ENCODE data around the gene CHST8.

The CHST8 gene

GRCh38 chr19:33715462-33715861 lies 93.7 kb downstream of the CHST8 start:
- no peaks in the 10 kb centered on the region for H3K27me3 ChIP-seq (ENCODE audit: insufficient read depth, low read length)
- H3K4me1 ChIP-seq (ENCODE audit: insufficient read depth, low read length): no peaks in the 10 kb centered on the region
- H3K4me3 ChIP-seq (ENCODE audit: low read length): no peak overlapping the region
- H2AFZ ChIP-seq (ENCODE audit: low read depth, low read length): no peak overlapping the region
- no peaks in the 10 kb centered on the region for H3K9me3 ChIP-seq (ENCODE audit: low read length)
- no peaks in the 10 kb centered on the region for H3K36me3 ChIP-seq (ENCODE audit: insufficient read depth, low read length)

- no peaks in the 10 kb centered on the region for H3K36me3 ChIP-seq (ENCODE audit: insufficient read depth, low read length)
- no peak overlapping the region for H3K4me3 ChIP-seq (ENCODE audit: low read length)
- no peaks in the 10 kb centered on the region for H3K9me3 ChIP-seq (ENCODE audit: low read length)
- no peaks in the 10 kb centered on the region for H3K4me1 ChIP-seq (ENCODE audit: insufficient read depth, low read length)
- H3K27me3 ChIP-seq (ENCODE audit: insufficient read depth, low read length): no peaks in the 10 kb centered on the region
- no peak overlapping the region for H2AFZ ChIP-seq (ENCODE audit: low read depth, low read length)
Measured at GRCh38 chr19:33717878-33718277, 96.1 kb downstream of the CHST8 start.

GRCh38 chr19:33718651-33719254 lies 97.0 kb downstream of the CHST8 start:
- Histone ChIP-seq H3K36me3 (ENCODE audit: insufficient read depth, low read length) (no peaks in the 10 kb centered on the region), H2AFZ (ENCODE audit: low read depth, low read length) (no peak overlapping the region), H3K4me1 (ENCODE audit: insufficient read depth, low read length) (no peaks in the 10 kb centered on the region), H3K9me3 (ENCODE audit: low read length) (no peaks in the 10 kb centered on the region), H3K27me3 (ENCODE audit: insufficient read depth, low read length) (no peaks in the 10 kb centered on the region), H3K4me3 (ENCODE audit: low read length) (no peak overlapping the region)

GRCh38 chr19:33719366-33720154 lies 97.8 kb downstream of the CHST8 start:
- no peaks in the 10 kb centered on the region for H3K36me3 ChIP-seq (ENCODE audit: insufficient read depth, low read length)
- no peak overlapping the region for H3K4me3 ChIP-seq (ENCODE audit: low read length)
- no peaks in the 10 kb centered on the region for H3K9me3 ChIP-seq (ENCODE audit: low read length)
- no peak overlapping the region for H2AFZ ChIP-seq (ENCODE audit: low read depth, low read length)
- no peaks in the 10 kb centered on the region for H3K4me1 ChIP-seq (ENCODE audit: insufficient read depth, low read length)
- H3K27me3 ChIP-seq (ENCODE audit: insufficient read depth, low read length): no peaks in the 10 kb centered on the region

- Histone ChIP-seq H3K4me1 (ENCODE audit: insufficient read depth, low read length) (no peaks in the 10 kb centered on the region), H3K4me3 (ENCODE audit: low read length) (no peak overlapping the region), H2AFZ (ENCODE audit: low read depth, low read length) (no peak overlapping the region), H3K27me3 (ENCODE audit: insufficient read depth, low read length) (no peaks in the 10 kb centered on the region), H3K36me3 (ENCODE audit: insufficient read depth, low read length) (no peaks in the 10 kb centered on the region), H3K9me3 (ENCODE audit: low read length) (no peaks in the 10 kb centered on the region)
Measured at GRCh38 chr19:33720155-33720493, 98.4 kb downstream of the CHST8 start.

- Histone ChIP-seq H3K9me3 (ENCODE audit: low read length) (no peaks in the 10 kb centered on the region), H3K4me3 (ENCODE audit: low read length) (no peak overlapping the region), H3K4me1 (ENCODE audit: insufficient read depth, low read length) (no peaks in the 10 kb centered on the region), H2AFZ (ENCODE audit: low read depth, low read length) (no peak overlapping the region), H3K36me3 (ENCODE audit: insufficient read depth, low read length) (no peaks in the 10 kb centered on the region), H3K27me3 (ENCODE audit: insufficient read depth, low read length) (no peaks in the 10 kb centered on the region)
Measured at GRCh38 chr19:33720691-33721682, 99.2 kb downstream of the CHST8 start.

GRCh38 chr19:33721735-33722297 lies 100.1 kb downstream of the CHST8 start:
- Histone ChIP-seq H3K9me3 (ENCODE audit: low read length) (no peaks in the 10 kb centered on the region), H3K27me3 (ENCODE audit: insufficient read depth, low read length) (peaks cover 4% of the 10 kb centered on the region), H3K4me1 (ENCODE audit: insufficient read depth, low read length) (no peaks in the 10 kb centered on the region), H3K36me3 (ENCODE audit: insufficient read depth, low read length) (no peaks in the 10 kb centered on the region), H3K4me3 (ENCODE audit: low read length) (no peak overlapping the region), H2AFZ (ENCODE audit: low read depth, low read length) (no peak overlapping the region)

GRCh38 chr19:33722456-33723239 lies 100.9 kb downstream of the CHST8 start:
- no peaks in the 10 kb centered on the region for H3K9me3 ChIP-seq (ENCODE audit: low read length)
- H3K36me3 ChIP-seq (ENCODE audit: insufficient read depth, low read length): no peaks in the 10 kb centered on the region
- H3K27me3 ChIP-seq (ENCODE audit: insufficient read depth, low read length): peaks cover 4% of the 10 kb centered on the region
- H3K4me1 ChIP-seq (ENCODE audit: insufficient read depth, low read length): no peaks in the 10 kb centered on the region
- H2AFZ ChIP-seq (ENCODE audit: low read depth, low read length): no peak overlapping the region
- no peak overlapping the region for H3K4me3 ChIP-seq (ENCODE audit: low read length)

- Histone ChIP-seq H3K27me3 (ENCODE audit: insufficient read depth, low read length) (peaks cover 9% of the 10 kb centered on the region), H3K36me3 (ENCODE audit: insufficient read depth, low read length) (no peaks in the 10 kb centered on the region), H3K4me3 (ENCODE audit: low read length) (no peak overlapping the region), H2AFZ (ENCODE audit: low read depth, low read length) (no peak overlapping the region), H3K4me1 (ENCODE audit: insufficient read depth, low read length) (no peaks in the 10 kb centered on the region), H3K9me3 (ENCODE audit: low read length) (no peaks in the 10 kb centered on the region)
Measured at GRCh38 chr19:33723512-33723911, 101.8 kb downstream of the CHST8 start.

GRCh38 chr19:33724021-33724720 lies 102.4 kb downstream of the CHST8 start:
- no peaks in the 10 kb centered on the region for H3K36me3 ChIP-seq (ENCODE audit: insufficient read depth, low read length)
- H3K4me3 ChIP-seq (ENCODE audit: low read length): no peak overlapping the region
- H3K27me3 ChIP-seq (ENCODE audit: insufficient read depth, low read length): peaks cover 9% of the 10 kb centered on the region
- no peaks in the 10 kb centered on the region for H3K4me1 ChIP-seq (ENCODE audit: insufficient read depth, low read length)
- no peaks in the 10 kb centered on the region for H3K9me3 ChIP-seq (ENCODE audit: low read length)
- H2AFZ ChIP-seq (ENCODE audit: low read depth, low read length): no peak overlapping the region

- peaks cover 2% of the 10 kb centered on the region for H3K9me3 ChIP-seq (ENCODE audit: low read length)
Measured at GRCh38 chr19:33724721-33725060, 102.9 kb downstream of the CHST8 start.

GRCh38 chr19:33725567-33725966 lies 103.8 kb downstream of the CHST8 start:
- no peaks in the 10 kb centered on the region for H3K36me3 ChIP-seq (ENCODE audit: insufficient read depth, low read length)
- no peaks in the 10 kb centered on the region for H3K4me1 ChIP-seq (ENCODE audit: insufficient read depth, low read length)
- no peak overlapping the region for H2AFZ ChIP-seq (ENCODE audit: low read depth, low read length)
- peaks cover 2% of the 10 kb centered on the region for H3K9me3 ChIP-seq (ENCODE audit: low read length)
- H3K27me3 ChIP-seq (ENCODE audit: insufficient read depth, low read length): peaks cover 9% of the 10 kb centered on the region
- no peak overlapping the region for H3K4me3 ChIP-seq (ENCODE audit: low read length)

More at GRCh38 chr19:33724721-33725060, 102.9 kb downstream of the CHST8 start:
- no peaks in the 10 kb centered on the region for H3K4me1 ChIP-seq (ENCODE audit: insufficient read depth, low read length)
- H2AFZ ChIP-seq (ENCODE audit: low read depth, low read length): no peak overlapping the region
- H3K36me3 ChIP-seq (ENCODE audit: insufficient read depth, low read length): no peaks in the 10 kb centered on the region
- H3K4me3 ChIP-seq (ENCODE audit: low read length): no peak overlapping the region
- H3K27me3 ChIP-seq (ENCODE audit: insufficient read depth, low read length): peaks cover 9% of the 10 kb centered on the region

Measured in neuron (in vitro differentiated cells).